Mesendoderm (in vitro differentiated cells): ENCODE measurements around the gene NR2E1.

Experiments used
- DNase-seq: peaks from one replicate; pipeline ENCODE4 v3.0.0; 2013
- H2AK5ac ChIP-seq: 2 replicates; pipeline ENCODE4 v1.6.1; 2013; ENCODE audit warnings: low read length, inconsistent platforms
- H2BK120ac ChIP-seq: 2 replicates; pipeline ENCODE4 v1.6.1; 2013; ENCODE audit warnings: low read depth, mild to moderate bottlenecking, low read length, moderate library complexity, mixed read lengths
- H2BK15ac ChIP-seq: replicated peaks from 2 replicates; pipeline ENCODE4 v1.6.1; 2013; ENCODE audit warnings: low read depth, mild to moderate bottlenecking, moderate library complexity
- H2BK5ac ChIP-seq: 2 replicates; pipeline ENCODE4 v1.6.1; 2013; ENCODE audit warnings: low read length, inconsistent platforms
- H3K18ac ChIP-seq: 2 replicates; pipeline ENCODE4 v1.6.1; 2013; ENCODE audit warnings: mild to moderate bottlenecking, low read length, mixed read lengths
- H3K23ac ChIP-seq: one replicate; pipeline ENCODE4 v1.6.1; 2013; ENCODE audit warnings: low read length
- H3K27ac ChIP-seq: 2 replicates; pipeline ENCODE4 v1.5.1; 2013; ENCODE audit warnings: low read depth, mild to moderate bottlenecking, inconsistent platforms, low read length, moderate library complexity
- H3K27me3 ChIP-seq: 2 replicates; pipeline ENCODE4 v1.6.1; 2013; ENCODE audit warnings: low read length, control low read depth, mild to moderate bottlenecking, inconsistent platforms; ENCODE audit not compliant: insufficient read depth, poor library complexity
- H3K36me3 ChIP-seq: 2 replicates; pipeline ENCODE4 v1.6.1; 2013; ENCODE audit warnings: low read length, inconsistent platforms; ENCODE audit not compliant: control insufficient read depth, insufficient read depth
- H3K4ac ChIP-seq: one replicate; pipeline ENCODE4 v1.6.1; 2013; ENCODE audit warnings: low read depth, mild to moderate bottlenecking, low read length, moderate library complexity
- H3K4me1 ChIP-seq: 2 replicates; pipeline ENCODE4 v1.6.1; 2013; ENCODE audit warnings: low read depth, low read length, inconsistent platforms; ENCODE audit not compliant: control insufficient read depth
- H3K4me2 ChIP-seq: 2 replicates; pipeline ENCODE4 v1.6.1; 2013; ENCODE audit warnings: low read length
- H3K4me3 ChIP-seq: 2 replicates; pipeline ENCODE4 v1.5.1; 2013; ENCODE audit warnings: mild to moderate bottlenecking, low read length
- H3K56ac ChIP-seq: one replicate; pipeline ENCODE4 v1.6.1; 2013; ENCODE audit warnings: low read length
- H3K79me1 ChIP-seq: 2 replicates; pipeline ENCODE4 v1.6.1; 2013; ENCODE audit warnings: low read length, inconsistent platforms
- H3K79me2 ChIP-seq: 2 replicates; pipeline ENCODE4 v1.6.1; 2013; ENCODE audit warnings: mild to moderate bottlenecking, low read length; ENCODE audit not compliant: control insufficient read depth, insufficient read depth
- H3K9ac ChIP-seq: 2 replicates; pipeline ENCODE4 v1.6.1; 2013; ENCODE audit warnings: low read length, inconsistent platforms
- H4K5ac ChIP-seq: one replicate; pipeline ENCODE4 v1.6.1; 2013; ENCODE audit warnings: low read length
- H4K8ac ChIP-seq: one replicate; pipeline ENCODE4 v1.6.1; 2013; ENCODE audit warnings: low read depth, mild to moderate bottlenecking, control low read depth, low read length, moderate library complexity
- WGBS: extraction: QIAGEN DNeasy Blood & Tissue Kit; methylation state at CpG from one replicate; pipeline ENCODE4 v1.1.7; 2013; ENCODE audit warnings: low lambda C conversion rate, missing lambda C conversion rate; ENCODE audit not compliant: insufficient coverage; ENCODE audit errors: extremely low coverage; 5-methylcytosine and 5-hydroxymethylcytosine counted together

Gene NR2E1

GRCh38 chr6:108118810-108119768 is 46.7 kb upstream of the NR2E1 start:
- no CpG with 5 or more reads among the region's 67 CpGs for WGBS
- Histone ChIP-seq H3K9ac (no peak overlapping the region), H3K56ac (no peak overlapping the region), H3K4me3 (no peak overlapping the region), H3K4ac (no peak overlapping the region), H3K79me2 (no peaks in the 10 kb centered on the region), H3K4me2 (peak overlapping the region; percentile 25), H4K8ac (no peak overlapping the region), H4K5ac (no peak overlapping the region), H3K27ac (no peak overlapping the region), H3K18ac (no peak overlapping the region), H3K36me3 (no peaks in the 10 kb centered on the region), H2BK15ac (no peak overlapping the region), H3K4me1 (peaks cover 6% of the 10 kb centered on the region), H2AK5ac (no peak overlapping the region), H2BK5ac (no peak overlapping the region), H2BK120ac (no peak overlapping the region), H3K23ac (no peak overlapping the region), H3K79me1 (no peaks in the 10 kb centered on the region), H3K27me3 (peaks cover 73% of the 10 kb centered on the region)
- peak; percentile 40 for DNase-seq

- H3K9ac ChIP-seq, result no peak overlapping the region
These were observed 46.1 kb upstream of the NR2E1 start for GRCh38 chr6:108119769-108120141.

GRCh38 chr6:108120311-108120710 is 45.5 kb upstream of the NR2E1 start:
- Histone ChIP-seq H4K8ac (no peak overlapping the region), H3K4me3 (no peak overlapping the region), H3K4ac (no peak overlapping the region), H3K56ac (no peak overlapping the region), H3K27ac (no peak overlapping the region), H3K27me3 (peaks cover 68% of the 10 kb centered on the region), H2BK120ac (no peak overlapping the region), H4K5ac (no peak overlapping the region), H3K4me2 (no peak overlapping the region), H3K79me1 (no peaks in the 10 kb centered on the region), H3K18ac (no peak overlapping the region), H2BK15ac (no peak overlapping the region), H3K4me1 (peaks cover 7% of the 10 kb centered on the region), H3K23ac (no peak overlapping the region), H3K36me3 (no peaks in the 10 kb centered on the region), H2BK5ac (no peak overlapping the region), H3K9ac (no peak overlapping the region), H3K79me2 (no peaks in the 10 kb centered on the region), H2AK5ac (no peak overlapping the region)
- WGBS, result no CpG with 5 or more reads among the region's 12 CpGs
- DNase-seq, result peak; percentile 60

More at GRCh38 chr6:108119769-108120141, 46.1 kb upstream of the NR2E1 start:
- Histone ChIP-seq H3K27ac (no peak overlapping the region), H3K4me3 (no peak overlapping the region), H2BK5ac (no peak overlapping the region), H4K5ac (no peak overlapping the region), H2AK5ac (no peak overlapping the region), H3K23ac (no peak overlapping the region), H3K4me1 (peaks cover 9% of the 10 kb centered on the region), H3K56ac (no peak overlapping the region), H3K18ac (no peak overlapping the region), H3K4ac (no peak overlapping the region), H3K36me3 (no peaks in the 10 kb centered on the region), H3K79me2 (no peaks in the 10 kb centered on the region), H3K27me3 (peaks cover 68% of the 10 kb centered on the region), H2BK120ac (no peak overlapping the region), H4K8ac (no peak overlapping the region), H2BK15ac (no peak overlapping the region), H3K79me1 (no peaks in the 10 kb centered on the region), H3K4me2 (peak overlapping the region; percentile 19)
- DNase-seq, result peak; percentile 22
- WGBS, result no CpG with 5 or more reads among the region's 24 CpGs

- peaks cover 55% of the 10 kb centered on the region for H3K27me3 ChIP-seq
These were observed 44.2 kb upstream of the NR2E1 start for GRCh38 chr6:108121612-108122011.

GRCh38 chr6:108123481-108123929 is 42.3 kb upstream of the NR2E1 start:
- no CpG with 5 or more reads among the region's 13 CpGs for WGBS
- Histone ChIP-seq H3K4ac (no peak overlapping the region), H3K9ac (no peak overlapping the region), H3K79me1 (no peaks in the 10 kb centered on the region), H3K79me2 (no peaks in the 10 kb centered on the region), H3K4me3 (no peak overlapping the region), H3K36me3 (no peaks in the 10 kb centered on the region), H3K23ac (no peak overlapping the region), H3K27ac (no peak overlapping the region), H3K4me2 (no peak overlapping the region), H3K4me1 (peaks cover 5% of the 10 kb centered on the region), H2BK120ac (no peak overlapping the region), H2BK5ac (no peak overlapping the region), H4K5ac (no peak overlapping the region), H3K18ac (no peak overlapping the region), H2BK15ac (no peak overlapping the region), H3K56ac (no peak overlapping the region), H2AK5ac (no peak overlapping the region), H3K27me3 (peaks cover 42% of the 10 kb centered on the region), H4K8ac (no peak overlapping the region)
- peak; percentile 40 for DNase-seq

More at GRCh38 chr6:108121612-108122011, 44.2 kb upstream of the NR2E1 start:
- H4K8ac ChIP-seq, result no peak overlapping the region
- H3K18ac ChIP-seq, result no peak overlapping the region
- no peak overlapping the region for H2BK5ac ChIP-seq
- H3K9ac ChIP-seq, result no peak overlapping the region
- peaks cover 5% of the 10 kb centered on the region for H3K4me1 ChIP-seq
- no peaks in the 10 kb centered on the region for H3K36me3 ChIP-seq
- H3K56ac ChIP-seq, result no peak overlapping the region
- H3K4me3 ChIP-seq, result no peak overlapping the region
- no peaks in the 10 kb centered on the region for H3K79me1 ChIP-seq
- no peak overlapping the region for H3K23ac ChIP-seq
- no peak overlapping the region for H3K4me2 ChIP-seq
- no CpG with 5 or more reads among the region's 10 CpGs for WGBS
- no peak overlapping the region for H3K4ac ChIP-seq
- no peak overlapping the region for H3K27ac ChIP-seq
- H4K5ac ChIP-seq, result no peak overlapping the region
- H2AK5ac ChIP-seq, result no peak overlapping the region
- H2BK120ac ChIP-seq, result no peak overlapping the region
- no peak overlapping the region for H2BK15ac ChIP-seq
- DNase-seq, result no peak
- no peaks in the 10 kb centered on the region for H3K79me2 ChIP-seq
